ENCODE measurements around the gene TUBB. TPM values are rescaled to one million over a fixed set of nuclear protein-coding genes. Genes with fewer than 3 reads are reported as not detected.

Gene TUBB
- total and polyA plus RNA-seq, 9 of the 15 experiments (the other 6 are each of a cell fraction or from before 2014, with no cell fraction given) = 971 to 2,870 (median 1,478) TPM

GRCh38 chr6:30682143-30683117 lies 37.7 kb upstream of the TUBB start (continued):
- TF ChIP-seq THAP12 (CRISPR knock-in tag; IDR thresholded peaks at IDR 0.05) = no peak
- 0 out of 4 replicates have a peak, but pooled peaks of 1 of the 2 experiments have one; percentile 53 for TF ChIP-seq BCLAF1 (IDR thresholded peaks at IDR 0.05; ENCODE audit: borderline replicate concordance in 1 of 2, control insufficient read depth in 1 of 2, low read depth in 2 of 2, low read length in 1 of 2)
- TF ChIP-seq MEF2D (tag; conservative IDR thresholded peaks at IDR 0.05; ENCODE audit: low read depth) = 0 out of 2 replicates have a peak, but pooled peaks have one; percentile 47
- peak; percentile 73; the same call in 1 of the 2 replicates for TF ChIP-seq CBX1 (IDR thresholded peaks at IDR 0.05; ENCODE audit: low read depth)
- TF ChIP-seq RBM17 (IDR thresholded peaks at IDR 0.05; ENCODE audit: borderline replicate concordance, low read depth, low read length) = no peak
- peak; percentile 30 for TF ChIP-seq NFRKB (IDR thresholded peaks at IDR 0.05; ENCODE audit: low read depth)
- TF ChIP-seq E2F3 (CRISPR knock-in tag; IDR thresholded peaks at IDR 0.05) = no peak
- TF ChIP-seq MECOM (CRISPR knock-in tag; IDR thresholded peaks at IDR 0.05) = 0 out of 2 replicates have a peak, but pooled peaks have one; percentile 40
- TF ChIP-seq ZBTB7A (IDR thresholded peaks at IDR 0.05; ENCODE audit: borderline replicate concordance, control insufficient read depth, low read depth, low read length) = peak; percentile 86
- no peak for TF ChIP-seq FOXP1 (CRISPR knock-in tag; IDR thresholded peaks at IDR 0.05)
- no peak for TF ChIP-seq ATF1 (CRISPR knock-in tag; IDR thresholded peaks at IDR 0.05)
- TF ChIP-seq ATF1 (tag; IDR thresholded peaks at IDR 0.05) = peak; percentile 50
- peak; percentile 56 to 83; a peak in 2 of 4 replicates for TF ChIP-seq SIN3A (IDR thresholded peaks at IDR 0.05; ENCODE audit: borderline replicate concordance in 2 of 2, control insufficient read depth in 1 of 2, low read depth in 2 of 2, low read length in 2 of 2)
- TF ChIP-seq NR2C2 (CRISPR knock-in tag; IDR thresholded peaks at IDR 0.05) = 0 out of 2 replicates have a peak, but pooled peaks have one; percentile 56
- TF ChIP-seq NR2C2 (tag; IDR thresholded peaks at IDR 0.05) = peak; percentile 91
- TF ChIP-seq SP1 (CRISPR knock-in tag; IDR thresholded peaks at IDR 0.05) = peak; percentile 48; the same call in 1 of the 2 replicates
- TF ChIP-seq CHD2 (IDR thresholded peaks at IDR 0.05; ENCODE audit: low read depth, low read length) = peak; percentile 46; the same call in 1 of the 2 replicates
- peak; percentile 75; the same call in 1 of the 2 replicates for TF ChIP-seq CTBP1 (IDR thresholded peaks at IDR 0.05; ENCODE audit: borderline replicate concordance)
- 0 out of 2 replicates have a peak, but pooled peaks have one; percentile 13 for TF ChIP-seq MAFK (IDR thresholded peaks at IDR 0.05; ENCODE audit: low read length)
- TF ChIP-seq TEAD4 (IDR thresholded peaks at IDR 0.05; ENCODE audit: low read length) = peak; percentile 27; the same call in 1 of the 2 replicates
- no peak for TF ChIP-seq TEAD4 (CRISPR knock-in tag; IDR thresholded peaks at IDR 0.05; ENCODE audit: borderline replicate concordance)

All from K562 (cell line).